ENCODE measurements around the gene IL1RAP. TPM values are rescaled to one million over a fixed set of nuclear protein-coding genes. Genes with fewer than 3 reads are reported as not detected.

IL1RAP gene
- total RNA-seq, 1 experiment from 2014 or later = 1.6 TPM

DNA sequence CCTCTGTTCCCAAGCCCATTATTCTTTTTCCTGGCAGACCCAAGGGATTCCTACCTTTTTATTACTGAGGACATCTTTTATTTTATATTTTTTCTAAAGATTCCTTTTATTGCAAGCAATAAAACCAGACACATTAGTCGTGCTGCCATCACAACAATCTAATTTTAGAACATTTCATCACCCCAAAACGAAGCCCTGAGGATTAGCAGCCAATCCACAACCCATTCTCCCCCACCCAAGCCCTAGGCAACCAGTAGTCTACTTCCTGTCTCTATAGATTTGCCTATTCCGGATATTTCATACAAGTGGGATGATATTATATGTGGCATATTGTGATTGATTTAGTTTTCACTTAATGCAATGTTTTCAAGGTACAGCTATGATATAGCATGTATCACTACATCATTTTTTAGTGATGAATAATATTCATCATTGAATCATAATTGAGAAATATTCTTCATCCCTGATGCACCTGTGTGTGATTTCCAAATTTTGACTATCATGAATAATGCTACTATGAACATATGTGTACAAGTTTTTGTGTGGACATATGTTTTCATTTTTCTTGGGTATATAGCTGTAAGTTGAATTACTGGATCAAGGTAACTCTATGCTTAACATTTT is 65.7 kb downstream of the IL1RAP start:
- Histone ChIP-seq H3K9me2 (replicated peaks; ENCODE audit: insufficient read depth, low read length) (0 out of 2 replicates have a peak, but pooled peaks cover 4% of the 10 kb centered on the region), H2AFZ (ENCODE audit: low read length) (no peak overlapping the region), H3K79me2 (ENCODE audit: low read length) (no peaks in the 10 kb centered on the region), H3K4me1 (ENCODE audit: low read length) (no peaks in the 10 kb centered on the region), H3K9me3 (ENCODE audit: low read length) (peaks cover 25% of the 10 kb centered on the region), H3K27ac (ENCODE audit: low read length) (no peak overlapping the region), H3K27me3 (ENCODE audit: low read length) (no peaks in the 10 kb centered on the region), H3K4me2 (ENCODE audit: low read depth, low read length, poor library complexity, severe bottlenecking) (no peak overlapping the region), H3K4me3 (ENCODE audit: low read length) (no peak overlapping the region), H3K9ac (ENCODE audit: low read length) (no peak overlapping the region), H4K20me1 (ENCODE audit: insufficient read depth, low read depth, low read length) (no peaks in the 10 kb centered on the region), H3K36me3 (ENCODE audit: insufficient read depth, low read length) (no peaks in the 10 kb centered on the region)
- DNase-seq = no peak

DNA sequence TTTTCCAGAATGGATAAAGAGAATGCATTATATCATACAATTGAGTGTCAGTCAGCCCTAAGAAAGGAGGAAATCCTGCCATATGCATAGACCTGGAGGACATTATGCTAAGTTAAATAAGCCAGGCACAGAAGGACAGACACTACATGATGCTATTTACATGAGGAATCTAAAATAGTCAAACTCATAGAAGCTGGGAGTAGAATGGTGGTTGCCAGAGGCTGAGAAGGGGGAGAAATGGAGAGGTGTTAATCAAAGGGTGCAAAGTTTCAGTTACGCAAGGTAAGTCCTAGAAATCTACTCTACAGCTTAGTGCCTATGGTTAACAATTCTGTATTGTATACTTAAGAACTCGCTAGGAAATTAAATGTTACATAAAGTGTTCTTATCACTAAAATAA is 66.5 kb downstream of the IL1RAP start:
- H3K27me3 ChIP-seq (ENCODE audit: low read length) = no peaks in the 10 kb centered on the region
- no peak overlapping the region for H3K4me2 ChIP-seq (ENCODE audit: low read depth, low read length, poor library complexity, severe bottlenecking)
- no peak overlapping the region for H3K4me3 ChIP-seq (ENCODE audit: low read length)
- H3K36me3 ChIP-seq (ENCODE audit: insufficient read depth, low read length) = no peaks in the 10 kb centered on the region
- no peaks in the 10 kb centered on the region for H3K79me2 ChIP-seq (ENCODE audit: low read length)
- no peak overlapping the region for H2AFZ ChIP-seq (ENCODE audit: low read length)
- no peaks in the 10 kb centered on the region for H4K20me1 ChIP-seq (ENCODE audit: insufficient read depth, low read depth, low read length)
- H3K27ac ChIP-seq (ENCODE audit: low read length) = no peak overlapping the region
- no peak overlapping the region for H3K9ac ChIP-seq (ENCODE audit: low read length)
- 0 out of 2 replicates have a peak, but pooled peaks cover 4% of the 10 kb centered on the region for H3K9me2 ChIP-seq (replicated peaks; ENCODE audit: insufficient read depth, low read length)
- H3K4me1 ChIP-seq (ENCODE audit: low read length) = no peaks in the 10 kb centered on the region
- peaks cover 22% of the 10 kb centered on the region for H3K9me3 ChIP-seq (ENCODE audit: low read length)
- no peak for DNase-seq

DNA sequence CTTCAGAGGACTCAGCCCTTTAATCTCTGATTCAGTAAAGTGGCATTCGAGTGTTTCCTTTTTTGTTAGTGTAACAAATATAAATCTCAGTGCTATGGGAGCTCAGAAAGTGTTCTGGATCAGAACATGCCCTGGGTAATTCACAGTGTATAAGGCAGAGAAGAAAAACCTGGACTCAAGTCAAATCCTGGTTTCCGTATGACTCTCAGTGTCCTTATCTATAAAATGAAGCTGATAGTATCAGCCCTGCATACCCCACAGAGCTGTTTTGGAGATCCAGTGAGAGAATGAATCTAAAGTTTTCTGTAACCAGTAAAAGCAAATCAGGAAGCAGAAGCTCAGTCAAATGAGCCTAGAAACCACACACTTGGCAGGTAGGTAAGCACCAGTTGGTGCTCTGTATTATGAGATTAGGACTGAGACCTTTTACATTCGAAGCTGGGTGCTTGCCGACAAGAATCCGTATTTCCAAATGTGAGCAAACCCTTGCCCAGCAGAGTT is 67.2 kb downstream of the IL1RAP start:
- no peak for DNase-seq
- no peaks in the 10 kb centered on the region for H3K27me3 ChIP-seq (ENCODE audit: low read length)
- no peak overlapping the region for H3K9ac ChIP-seq (ENCODE audit: low read length)
- H4K20me1 ChIP-seq (ENCODE audit: insufficient read depth, low read depth, low read length) = no peaks in the 10 kb centered on the region
- H3K27ac ChIP-seq (ENCODE audit: low read length) = no peak overlapping the region
- 0 out of 2 replicates have a peak, but pooled peaks cover 4% of the 10 kb centered on the region for H3K9me2 ChIP-seq (replicated peaks; ENCODE audit: insufficient read depth, low read length)
- no peaks in the 10 kb centered on the region for H3K36me3 ChIP-seq (ENCODE audit: insufficient read depth, low read length)
- no peaks in the 10 kb centered on the region for H3K79me2 ChIP-seq (ENCODE audit: low read length)
- no peak overlapping the region for H3K4me3 ChIP-seq (ENCODE audit: low read length)
- peaks cover 22% of the 10 kb centered on the region for H3K9me3 ChIP-seq (ENCODE audit: low read length)
- H3K4me2 ChIP-seq (ENCODE audit: low read depth, low read length, poor library complexity, severe bottlenecking) = no peak overlapping the region
- no peak overlapping the region for H2AFZ ChIP-seq (ENCODE audit: low read length)
- H3K4me1 ChIP-seq (ENCODE audit: low read length) = no peaks in the 10 kb centered on the region

DNA sequence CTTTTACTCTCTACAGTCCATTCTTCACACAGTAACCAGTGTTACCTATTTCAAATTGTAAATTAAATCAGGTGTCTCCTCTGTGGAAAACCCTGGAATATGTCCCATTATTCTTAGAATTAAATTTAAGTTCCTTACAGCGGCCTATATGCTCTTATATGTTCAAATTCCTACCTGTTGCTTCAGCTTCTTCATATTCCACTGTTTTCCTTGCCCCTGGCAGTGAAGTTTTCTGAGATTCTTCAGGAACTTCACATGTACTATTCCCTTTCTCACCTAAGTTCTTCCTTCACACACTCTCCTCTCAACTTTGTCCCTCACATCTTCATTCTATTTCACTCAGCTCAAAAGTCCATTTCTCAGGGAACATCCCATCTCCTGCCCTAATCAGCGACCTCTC is 68.8 kb downstream of the IL1RAP start:
- peaks cover 18% of the 10 kb centered on the region; the same call in 1 of the 2 replicates for H3K9me3 ChIP-seq (ENCODE audit: low read length)
- no peak overlapping the region for H2AFZ ChIP-seq (ENCODE audit: low read length)
- H3K27ac ChIP-seq (ENCODE audit: low read length) = no peak overlapping the region
- H3K79me2 ChIP-seq (ENCODE audit: low read length) = no peaks in the 10 kb centered on the region
- H4K20me1 ChIP-seq (ENCODE audit: insufficient read depth, low read depth, low read length) = no peaks in the 10 kb centered on the region
- no peaks in the 10 kb centered on the region for H3K4me1 ChIP-seq (ENCODE audit: low read length)
- H3K4me3 ChIP-seq (ENCODE audit: low read length) = no peak overlapping the region
- no peaks in the 10 kb centered on the region for H3K36me3 ChIP-seq (ENCODE audit: insufficient read depth, low read length)
- H3K4me2 ChIP-seq (ENCODE audit: low read depth, low read length, poor library complexity, severe bottlenecking) = no peak overlapping the region
- H3K27me3 ChIP-seq (ENCODE audit: low read length) = no peaks in the 10 kb centered on the region
- H3K9me2 ChIP-seq (replicated peaks; ENCODE audit: insufficient read depth, low read length) = 0 out of 2 replicates have a peak, but pooled peaks cover 4% of the 10 kb centered on the region
- no peak for DNase-seq
- H3K9ac ChIP-seq (ENCODE audit: low read length) = no peak overlapping the region

DNA sequence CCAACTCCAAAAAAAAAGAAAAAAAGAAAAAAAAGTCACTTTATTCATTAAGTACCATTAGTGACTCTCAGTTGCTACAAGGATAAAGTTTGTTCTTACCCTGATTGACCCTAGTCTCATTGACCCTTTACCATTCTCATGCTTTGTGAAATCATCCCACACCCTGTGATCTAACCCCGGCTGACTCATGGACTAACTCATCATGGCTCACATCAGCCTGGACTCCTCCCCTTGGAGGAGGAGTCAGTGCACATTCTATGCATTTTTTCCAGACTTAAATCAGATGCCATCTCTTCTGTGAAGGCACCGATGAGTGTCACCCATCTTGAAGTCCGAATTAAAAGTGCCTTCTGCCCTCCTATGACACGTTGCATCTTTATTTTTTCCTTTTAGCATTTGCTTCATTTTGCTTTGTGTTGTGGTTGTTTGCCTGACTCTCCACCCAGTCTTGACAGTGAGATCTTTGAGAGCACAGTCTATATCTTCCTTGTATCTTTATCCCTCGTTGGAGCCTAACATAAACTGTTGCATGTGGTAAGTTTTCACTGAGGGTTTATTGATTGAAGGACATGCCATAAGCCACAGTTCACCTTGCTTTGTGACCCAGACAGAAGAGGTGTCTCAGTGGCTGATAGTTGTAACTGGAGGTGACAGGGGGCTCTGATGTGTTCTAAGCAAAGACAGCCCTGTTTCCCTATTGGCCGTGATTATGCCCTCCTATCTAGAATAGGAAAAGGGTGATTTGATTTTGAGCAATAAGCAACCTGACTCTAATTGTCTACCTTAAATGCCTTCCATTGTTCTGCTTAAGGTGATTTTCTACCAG is 72.1 kb downstream of the IL1RAP start:
- no peak overlapping the region for H3K9ac ChIP-seq (ENCODE audit: low read length)
- H2AFZ ChIP-seq (ENCODE audit: low read length) = no peak overlapping the region
- DNase-seq = no peak

DNA sequence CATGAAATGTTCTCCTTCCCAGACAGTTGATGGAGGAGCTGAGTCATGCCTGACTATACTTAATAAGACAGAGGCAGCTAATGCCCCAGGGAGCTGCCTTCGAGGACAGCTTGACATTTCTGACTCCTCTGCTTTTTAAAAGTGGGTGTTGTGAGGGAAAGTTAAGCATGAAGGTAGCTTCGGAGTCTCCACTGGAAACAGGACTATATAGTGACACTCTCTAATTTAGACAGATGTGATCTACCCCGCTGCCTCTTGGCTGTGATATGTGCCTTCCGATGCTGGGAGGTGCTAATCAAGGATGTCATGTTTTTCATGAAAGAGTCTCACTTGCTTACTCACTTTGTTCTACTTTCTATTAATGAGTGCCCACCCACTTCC is 72.7 kb downstream of the IL1RAP start:
- Histone ChIP-seq H3K9ac (ENCODE audit: low read length) (no peak overlapping the region), H3K27ac (ENCODE audit: low read length) (no peak overlapping the region), H3K4me1 (ENCODE audit: low read length) (no peaks in the 10 kb centered on the region), H3K36me3 (ENCODE audit: insufficient read depth, low read length) (no peaks in the 10 kb centered on the region), H3K4me3 (ENCODE audit: low read length) (no peak overlapping the region), H3K4me2 (ENCODE audit: low read depth, low read length, poor library complexity, severe bottlenecking) (no peak overlapping the region), H3K9me3 (ENCODE audit: low read length) (peaks cover 12% of the 10 kb centered on the region), H3K79me2 (ENCODE audit: low read length) (no peaks in the 10 kb centered on the region), H3K27me3 (ENCODE audit: low read length) (no peaks in the 10 kb centered on the region), H2AFZ (ENCODE audit: low read length) (no peak overlapping the region), H4K20me1 (ENCODE audit: insufficient read depth, low read depth, low read length) (no peaks in the 10 kb centered on the region), H3K9me2 (replicated peaks; ENCODE audit: insufficient read depth, low read length) (0 out of 2 replicates have a peak, but pooled peaks cover 4% of the 10 kb centered on the region)
- no peak for DNase-seq

More for the DNA sequence above, 72.1 kb downstream of the IL1RAP start:
- Histone ChIP-seq H3K4me1 (ENCODE audit: low read length) (no peaks in the 10 kb centered on the region), H3K4me2 (ENCODE audit: low read depth, low read length, poor library complexity, severe bottlenecking) (no peak overlapping the region), H3K27ac (ENCODE audit: low read length) (no peak overlapping the region), H3K27me3 (ENCODE audit: low read length) (no peaks in the 10 kb centered on the region), H4K20me1 (ENCODE audit: insufficient read depth, low read depth, low read length) (no peaks in the 10 kb centered on the region), H3K79me2 (ENCODE audit: low read length) (no peaks in the 10 kb centered on the region), H3K9me3 (ENCODE audit: low read length) (peaks cover 11% of the 10 kb centered on the region), H3K36me3 (ENCODE audit: insufficient read depth, low read length) (no peaks in the 10 kb centered on the region), H3K9me2 (replicated peaks; ENCODE audit: insufficient read depth, low read length) (0 out of 2 replicates have a peak, but pooled peaks cover 4% of the 10 kb centered on the region), H3K4me3 (ENCODE audit: low read length) (no peak overlapping the region)

DNA sequence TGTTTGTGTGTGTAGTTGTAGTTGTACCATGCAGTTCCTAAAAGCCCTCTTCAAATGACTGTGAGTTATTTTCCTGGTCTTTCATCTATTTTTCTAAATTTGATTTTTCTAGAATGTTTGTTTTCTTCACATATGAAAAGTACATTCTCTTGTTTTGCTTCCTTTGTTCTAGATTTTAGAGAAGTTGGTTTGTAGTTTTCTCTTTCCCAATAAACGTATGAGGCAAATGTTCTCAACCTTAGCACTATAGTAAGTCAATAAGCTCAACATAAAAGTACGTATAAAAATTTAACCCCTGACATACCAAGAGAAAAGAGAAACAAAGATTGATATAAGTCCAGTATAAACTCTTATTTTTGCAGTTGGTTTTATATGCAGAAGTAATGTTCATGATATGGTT is 74.7 kb downstream of the IL1RAP start:
- Histone ChIP-seq H3K4me3 (ENCODE audit: low read length) (no peak overlapping the region), H3K27me3 (ENCODE audit: low read length) (no peaks in the 10 kb centered on the region), H3K9me3 (ENCODE audit: low read length) (peaks cover 8% of the 10 kb centered on the region), H3K9ac (ENCODE audit: low read length) (no peak overlapping the region), H3K4me2 (ENCODE audit: low read depth, low read length, poor library complexity, severe bottlenecking) (no peak overlapping the region), H2AFZ (ENCODE audit: low read length) (no peak overlapping the region), H3K4me1 (ENCODE audit: low read length) (no peaks in the 10 kb centered on the region), H3K9me2 (replicated peaks; ENCODE audit: insufficient read depth, low read length) (no peaks in the 10 kb centered on the region), H3K27ac (ENCODE audit: low read length) (no peak overlapping the region), H3K36me3 (ENCODE audit: insufficient read depth, low read length) (no peaks in the 10 kb centered on the region), H4K20me1 (ENCODE audit: insufficient read depth, low read depth, low read length) (no peaks in the 10 kb centered on the region), H3K79me2 (ENCODE audit: low read length) (no peaks in the 10 kb centered on the region)
- DNase-seq = no peak

DNA sequence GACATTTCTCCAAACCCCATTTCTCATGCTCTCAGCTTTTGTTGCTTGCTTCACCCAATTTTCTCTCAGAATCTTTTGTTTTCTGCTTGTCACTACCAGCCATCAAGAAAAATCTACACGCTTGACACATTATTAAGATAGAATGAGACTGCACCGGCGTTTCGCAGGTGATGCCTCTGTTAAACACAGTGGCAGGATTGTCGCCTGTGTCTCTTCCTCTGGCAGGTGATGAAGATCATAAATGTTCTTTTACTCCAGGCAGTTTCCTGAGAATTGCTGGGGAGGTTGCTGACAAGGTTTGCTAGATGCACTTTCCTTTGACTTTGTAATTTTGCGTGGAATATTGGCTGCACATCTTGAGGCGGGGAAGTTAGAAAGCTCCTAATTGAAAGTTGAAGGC is 75.4 kb downstream of the IL1RAP start:
- Histone ChIP-seq H3K9me2 (replicated peaks; ENCODE audit: insufficient read depth, low read length) (no peaks in the 10 kb centered on the region), H3K4me2 (ENCODE audit: low read depth, low read length, poor library complexity, severe bottlenecking) (no peak overlapping the region), H3K36me3 (ENCODE audit: insufficient read depth, low read length) (no peaks in the 10 kb centered on the region), H3K9me3 (ENCODE audit: low read length) (peaks cover 15% of the 10 kb centered on the region), H4K20me1 (ENCODE audit: insufficient read depth, low read depth, low read length) (no peaks in the 10 kb centered on the region), H2AFZ (ENCODE audit: low read length) (no peak overlapping the region), H3K27ac (ENCODE audit: low read length) (no peak overlapping the region), H3K4me3 (ENCODE audit: low read length) (no peak overlapping the region), H3K79me2 (ENCODE audit: low read length) (no peaks in the 10 kb centered on the region), H3K9ac (ENCODE audit: low read length) (no peak overlapping the region), H3K27me3 (ENCODE audit: low read length) (no peaks in the 10 kb centered on the region), H3K4me1 (ENCODE audit: low read length) (no peaks in the 10 kb centered on the region)
- DNase-seq = no peak

Data from Karpas-422 (cell line).